Activated CD4-positive, alpha-beta T cell treated with anti-CD3 and anti-CD28 coated beads for 36 hours (primary cell): ENCODE measurements around the gene GLYR1. TPM values are rescaled to one million over a fixed set of nuclear protein-coding genes. Genes with fewer than 3 reads are reported as not detected.
"Not testable (repeated sequence)": the region's sequence is repeated elsewhere in the genome, so short reads cannot be mapped to it uniquely, and the experiment has no call there.

Experiments
- ATAC-seq: fragments of 200-7000 bp; cut with Tn5 transposase; one replicate; pipeline ENCODE4 v1.10.0; 2021; ENCODE audit warnings: mild to moderate bottlenecking, moderate library complexity
- CTCF ChIA-PET: fragments of 350-600 bp; sonication (Branson Sonifier 250); formaldehyde crosslinking; loops from one replicate; lab custom pipeline; 2021; ENCODE audit warnings: antibody characterized with exemption; lab: Charles Lee
- POLR2A ChIA-PET: fragments of 350-600 bp; sonication (Branson Sonifier 250); formaldehyde crosslinking; loops from one replicate; lab custom pipeline; 2021; ENCODE audit warnings: antibody characterized with exemption, inconsistent platforms; lab: Charles Lee
- DNase-seq: peaks from one replicate; pipeline ENCODE4 v3.0.0-alpha.2; 2020
- H3K27ac Mint-ChIP-seq: one replicate; pipeline ENCODE4 v1.8.0; 2021; ENCODE audit warnings: mixed read lengths
- H3K27me3 Mint-ChIP-seq: one replicate; pipeline ENCODE4 v1.8.0; 2021; ENCODE audit warnings: mixed read lengths
- H3K36me3 Mint-ChIP-seq: one replicate; pipeline ENCODE4 v1.8.0; 2021; ENCODE audit warnings: low read depth, mixed read lengths
- H3K4me1 Mint-ChIP-seq: one replicate; pipeline ENCODE4 v1.8.0; 2021; ENCODE audit warnings: mixed read lengths
- H3K4me3 Mint-ChIP-seq: one replicate; pipeline ENCODE4 v1.8.0; 2021; ENCODE audit warnings: mild to moderate bottlenecking, moderate library complexity, mixed read lengths
- H3K9me3 Mint-ChIP-seq: one replicate; pipeline ENCODE4 v1.8.0; 2021; ENCODE audit warnings: low read depth, mixed read lengths
- intact Hi-C, 2 experiments: fragments of 100-400 bp; cut with DNase I in 1 of 2; cut with micrococcal nuclease in 1 of 2; formaldehyde crosslinking; loops; one replicate each; pipeline versions ENCODE4 v1.14.2 to v1.15.1; 2022 to 2024; cut with DNase I, micrococcal nuclease
- total RNA-seq, 2 experiments: library from RNA; stranded (reverse); gene quantifications; one replicate each; pipeline ENCODE4 v1.2.3, GENCODE V29; 2021

GLYR1 gene
- 10 to 100 TPM; 76.9 to 78.4 TPM for total RNA-seq

- intact Hi-C loops: loop anchor here (1.0 to 10.0 kb wide), 17 partner anchors 45 to 430 kb away; partner anchors contain the start of genes EEF2KMT (in 2 of the 2), MGRN1 (in 2 of the 2), ROGDI (in 2 of the 2) and SEC14L5 (in 2 of the 2)
- peak; percentile 96 for ATAC-seq
- peaks cover 25% of the 10 kb centered on the region for H3K36me3 Mint-ChIP-seq
- H3K27ac Mint-ChIP-seq: peak within 1 kb of the TSS; percentile 84
- ChIA-PET CTCF (no interaction called here), POLR2A (interaction anchor here (1.0 kb wide), 1 partner anchor 26 kb away, joined by 3 read pairs; no protein-coding TSS in a partner anchor)
- DNase-seq: peak; percentile 100
- no peaks in the 10 kb centered on the region for H3K9me3 Mint-ChIP-seq
- H3K4me1 Mint-ChIP-seq: peaks cover 54% of the 10 kb centered on the region
- no peaks in the 10 kb centered on the region for H3K27me3 Mint-ChIP-seq
- H3K4me3 Mint-ChIP-seq: peak within 1 kb of the TSS; percentile 77
These were observed at the start of gene GLYR1, which contains the start of gene UBN1 for GRCh38 chr16:4846901-4847773. GLYR1 (minus strand) TSS chr16:4847288; CDS start chr16:4847265, 23 bp downstream. UBN1 (plus strand) TSS chr16:4847481; CDS start chr16:4852918, 5,437 bp downstream.

GRCh38 chr16:4896761-4897160, 49.7 kb upstream of the GLYR1 start:
- H3K4me3 Mint-ChIP-seq, H3K9me3 Mint-ChIP-seq, POLR2A ChIA-PET, DNase-seq, H3K4me1 Mint-ChIP-seq, CTCF ChIA-PET, H3K27me3 Mint-ChIP-seq, ATAC-seq, H3K27ac Mint-ChIP-seq, H3K36me3 Mint-ChIP-seq, intact Hi-C loops: not testable (repeated sequence)

GRCh38 chr16:4895366-4895765, 48.3 kb upstream of the GLYR1 start:
- ATAC-seq: no peak
- no peaks in the 10 kb centered on the region for H3K27me3 Mint-ChIP-seq
- intact Hi-C loops: no loop called here
- H3K4me3 Mint-ChIP-seq: no peak overlapping the region
- H3K9me3 Mint-ChIP-seq: peaks cover 2% of the 10 kb centered on the region
- CTCF ChIA-PET: no interaction called here
- POLR2A ChIA-PET: interaction anchor here (1.0 kb wide), 1 partner anchor 10 kb away, joined by 3 read pairs; no protein-coding TSS in a partner anchor
- H3K27ac Mint-ChIP-seq: no peak overlapping the region
- no peak for DNase-seq
- no peaks in the 10 kb centered on the region for H3K36me3 Mint-ChIP-seq
- no peaks in the 10 kb centered on the region for H3K4me1 Mint-ChIP-seq

- no peaks in the 10 kb centered on the region for H3K4me1 Mint-ChIP-seq
- ChIA-PET POLR2A (no interaction called here), CTCF (interaction anchor here (0.5 kb wide), 1 partner anchor 283 kb away, joined by 3 read pairs; no protein-coding TSS in a partner anchor)
- no peak for DNase-seq
- H3K36me3 Mint-ChIP-seq: no peaks in the 10 kb centered on the region
- H3K27ac Mint-ChIP-seq: no peak overlapping the region
- ATAC-seq: peak; percentile 36
- no peaks in the 10 kb centered on the region for H3K27me3 Mint-ChIP-seq
- no peak overlapping the region for H3K4me3 Mint-ChIP-seq
- intact Hi-C loops: no loop called here
- peaks cover 2% of the 10 kb centered on the region for H3K9me3 Mint-ChIP-seq
These were observed 47.4 kb upstream of the GLYR1 start for GRCh38 chr16:4894276-4895150.

DNA sequence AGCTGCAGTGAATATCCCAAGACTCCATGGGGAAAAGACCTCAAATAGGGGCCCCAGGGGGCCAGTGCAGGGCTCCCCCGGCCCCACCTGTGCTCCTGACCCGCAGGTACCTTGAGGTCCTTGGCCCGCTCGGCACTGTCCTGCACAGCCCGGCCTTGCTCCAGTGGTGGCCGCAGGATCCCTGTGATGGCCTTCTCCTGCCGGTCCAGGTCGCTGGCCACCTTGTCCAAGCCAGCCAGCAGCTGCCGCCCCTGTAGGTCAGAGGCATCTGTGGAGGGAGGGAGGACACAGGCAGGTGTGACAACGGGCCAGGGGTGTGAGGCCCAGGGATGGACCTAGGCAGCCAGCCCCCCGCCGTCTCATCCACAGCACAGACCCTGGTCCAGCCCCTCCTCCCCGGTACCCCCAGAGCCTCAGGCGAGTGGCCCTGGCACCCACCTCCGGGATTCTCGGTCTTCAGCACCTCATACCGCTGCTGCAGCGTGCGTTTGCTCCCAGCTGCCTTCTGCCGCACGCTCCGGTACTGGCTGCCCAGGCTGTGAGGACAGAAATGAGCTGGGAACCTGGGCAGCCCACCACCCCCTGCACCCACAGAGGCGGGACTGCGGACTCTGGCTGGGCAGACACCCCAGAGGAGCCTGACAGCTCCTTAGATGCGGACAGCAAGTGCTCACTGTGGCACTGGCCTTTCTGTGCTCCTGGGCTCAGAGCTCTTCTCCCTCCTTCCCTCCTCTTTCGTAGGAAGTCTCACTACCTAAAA, 46.2 kb upstream of the GLYR1 start:
- ChIA-PET POLR2A (no interaction called here), CTCF (no interaction called here)
- intact Hi-C loops: no loop called here
- Mint-ChIP-seq H3K4me3 (no peak overlapping the region), H3K4me1 (no peaks in the 10 kb centered on the region), H3K36me3 (no peaks in the 10 kb centered on the region), H3K27me3 (no peaks in the 10 kb centered on the region), H3K27ac (no peak overlapping the region), H3K9me3 (peaks cover under 1% of the 10 kb centered on the region)
- DNase-seq (no peak), ATAC-seq (no peak)

- Mint-ChIP-seq H3K27me3 (no peaks in the 10 kb centered on the region), H3K4me1 (no peaks in the 10 kb centered on the region), H3K27ac (no peak overlapping the region), H3K9me3 (no peaks in the 10 kb centered on the region), H3K36me3 (no peaks in the 10 kb centered on the region), H3K4me3 (no peak overlapping the region)
- DNase-seq (no peak), ATAC-seq (no peak)
- POLR2A ChIA-PET: interaction anchor here (0.6 kb wide), 1 partner anchor 131 kb away, joined by 3 read pairs; no protein-coding TSS in a partner anchor
- intact Hi-C loops: no loop called here
- CTCF ChIA-PET: no interaction called here
These were observed 45.4 kb upstream of the GLYR1 start for GRCh38 chr16:4892361-4893102.

GRCh38 chr16:4891886-4892216, 44.8 kb upstream of the GLYR1 start:
- Mint-ChIP-seq H3K4me3 (no peak overlapping the region), H3K27ac (no peak overlapping the region), H3K36me3 (no peaks in the 10 kb centered on the region), H3K27me3 (no peaks in the 10 kb centered on the region), H3K4me1 (no peaks in the 10 kb centered on the region), H3K9me3 (no peaks in the 10 kb centered on the region)
- intact Hi-C loops: no loop called here
- POLR2A ChIA-PET: no interaction called here
- no peak for ATAC-seq
- CTCF ChIA-PET: no interaction called here
- no peak for DNase-seq

DNA sequence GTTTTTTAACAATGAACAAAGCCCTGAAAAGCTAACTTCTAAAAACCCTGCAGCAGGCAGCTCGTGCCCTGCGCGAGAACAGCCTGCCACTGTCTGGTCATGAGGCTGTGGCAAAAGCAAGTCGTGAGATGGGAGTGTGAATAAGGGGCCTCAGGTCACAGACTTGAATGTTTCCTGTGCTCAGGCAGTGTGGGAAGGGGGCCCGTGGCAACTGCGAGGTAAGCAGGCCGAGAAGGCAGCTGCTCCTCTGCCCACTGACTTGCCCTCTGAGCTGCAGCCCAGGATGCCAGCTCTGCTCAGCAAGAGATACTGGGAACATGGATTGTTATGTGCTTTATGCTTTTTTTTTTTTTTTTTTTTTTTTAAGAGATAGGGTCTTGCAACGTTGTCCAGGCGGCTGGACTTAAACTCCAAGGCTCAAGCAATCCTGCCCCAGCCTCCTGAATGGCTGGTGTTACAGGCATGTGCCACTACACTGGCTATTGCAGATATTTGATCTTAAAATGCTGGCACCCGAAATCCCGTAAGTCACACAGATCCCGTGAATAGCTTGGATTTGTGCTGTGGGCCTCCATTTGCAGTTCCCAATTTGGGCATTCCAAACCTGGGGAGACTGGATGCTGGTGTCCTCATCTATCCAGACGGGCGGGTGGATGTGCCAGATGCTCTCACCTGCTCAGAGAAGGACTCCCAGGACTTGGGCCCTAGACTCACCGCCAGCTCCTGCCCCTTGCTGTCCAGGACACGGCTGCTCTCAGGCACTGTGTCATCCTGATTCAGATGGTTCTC, 44.2 kb upstream of the GLYR1 start:
- no peaks in the 10 kb centered on the region for H3K4me1 Mint-ChIP-seq
- CTCF ChIA-PET: interaction anchor here (0.6 to 1.4 kb wide), 3 partner anchors 17 to 129 kb away, joined by 3 to 5 read pairs (median 4); no protein-coding TSS in a partner anchor
- no peak overlapping the region for H3K27ac Mint-ChIP-seq
- POLR2A ChIA-PET: no interaction called here
- intact Hi-C loops: no loop called here
- no peaks in the 10 kb centered on the region for H3K27me3 Mint-ChIP-seq
- no peak for DNase-seq
- no peak for ATAC-seq
- H3K9me3 Mint-ChIP-seq: no peaks in the 10 kb centered on the region
- H3K4me3 Mint-ChIP-seq: no peak overlapping the region
- no peaks in the 10 kb centered on the region for H3K36me3 Mint-ChIP-seq

- ChIA-PET POLR2A (no interaction called here), CTCF (interaction anchor here (0.6 to 1.4 kb wide), 2 partner anchors 17 to 129 kb away, joined by 3 to 5 read pairs; no protein-coding TSS in a partner anchor)
- Mint-ChIP-seq H3K36me3 (peaks cover 3% of the 10 kb centered on the region), H3K27me3 (no peaks in the 10 kb centered on the region), H3K4me1 (no peaks in the 10 kb centered on the region), H3K27ac (no peak overlapping the region), H3K9me3 (no peaks in the 10 kb centered on the region), H3K4me3 (no peak overlapping the region)
- ATAC-seq (no peak), DNase-seq (no peak)
- intact Hi-C loops: no loop called here
These were observed 43.6 kb upstream of the GLYR1 start for GRCh38 chr16:4890686-4891085.

GRCh38 chr16:4890026-4890425, 42.9 kb upstream of the GLYR1 start:
- Mint-ChIP-seq H3K9me3 (no peaks in the 10 kb centered on the region), H3K4me3 (no peak overlapping the region), H3K4me1 (no peaks in the 10 kb centered on the region), H3K36me3 (peaks cover 7% of the 10 kb centered on the region), H3K27me3 (no peaks in the 10 kb centered on the region), H3K27ac (no peak overlapping the region)
- ATAC-seq (no peak), DNase-seq (no peak)
- intact Hi-C loops: no loop called here
- ChIA-PET CTCF (interaction anchor here (1.4 kb wide), 1 partner anchor 16 kb away, joined by 5 read pairs; no protein-coding TSS in a partner anchor), POLR2A (no interaction called here)
